Fibroblast of lung (primary cell): Measurements from ENCODE around the gene CLASP1. TPM values are rescaled to one million over a fixed set of nuclear protein-coding genes. Genes with fewer than 3 reads are reported as not detected.
A peak's percentile ranks its signal among the peaks of the same experiment; 100 is the strongest.

ENCODE experiments used
- DNase-seq, 2 donors: peaks; one replicate each; pipeline versions ENCODE4 v3.0.0 to v3.0.0-alpha.2; 2010; ENCODE audit warnings: low read depth in 2 of 2
- H2AFZ ChIP-seq: 2 replicates; pipeline ENCODE4 v1.5.1; 2012; ENCODE audit warnings: low read length, control low read depth, inconsistent platforms
- H3K27ac ChIP-seq: 2 replicates; pipeline ENCODE4 v1.5.1; 2011; ENCODE audit warnings: low read length, control low read depth; ENCODE audit not compliant: insufficient read depth
- H3K27me3 ChIP-seq: 2 replicates; pipeline ENCODE4 v1.5.1; 2011; ENCODE audit warnings: mild to moderate bottlenecking, low read length; ENCODE audit not compliant: control insufficient read depth, insufficient read depth
- H3K36me3 ChIP-seq: 2 replicates; pipeline ENCODE4 v1.5.1; 2011; ENCODE audit warnings: low read length; ENCODE audit not compliant: control insufficient read depth, insufficient read depth
- H3K4me1 ChIP-seq: 2 replicates; pipeline ENCODE4 v1.5.1; 2011; ENCODE audit warnings: low read length; ENCODE audit not compliant: control insufficient read depth, insufficient read depth; ENCODE audit errors: extremely low read depth
- H3K4me2 ChIP-seq: 2 replicates; pipeline ENCODE4 v1.5.1; 2011; ENCODE audit warnings: low read length, control low read depth; ENCODE audit not compliant: insufficient read depth; ENCODE audit errors: extremely low read depth
- H3K4me3 ChIP-seq, 4 experiments: fragments of 200-600 bp in 1 of 4; sonication (generic) in 1 of 4; replicated peaks in 1 of 4; 2 replicates each; pipeline ENCODE4 v1.5.1; 2011 to 2016; ENCODE audit warnings: low read length in 4 of 4, low read depth in 3 of 4, mild to moderate bottlenecking in 3 of 4, control low read depth in 2 of 4, inconsistent platforms in 1 of 4, mixed read lengths in 1 of 4; ENCODE audit not compliant: insufficient read depth in 1 of 4; ENCODE audit errors: control extremely low read depth in 1 of 4
- H3K79me2 ChIP-seq: 2 replicates; pipeline ENCODE4 v1.5.1; 2012; ENCODE audit warnings: mild to moderate bottlenecking, low read length, inconsistent platforms; ENCODE audit not compliant: control insufficient read depth, insufficient read depth
- H3K9ac ChIP-seq: 2 replicates; pipeline ENCODE4 v1.5.1; 2011; ENCODE audit warnings: mild to moderate bottlenecking, low read length, control low read depth; ENCODE audit not compliant: insufficient read depth
- H3K9me3 ChIP-seq: 2 replicates; pipeline ENCODE4 v1.5.1; 2012; ENCODE audit warnings: low read depth, low read length; ENCODE audit not compliant: control insufficient read depth, insufficient read depth
- H4K20me1 ChIP-seq: 2 replicates; pipeline ENCODE4 v1.5.1; 2011; ENCODE audit warnings: low read length; ENCODE audit not compliant: control insufficient read depth, insufficient read depth; ENCODE audit errors: extremely low read depth
- CTCF ChIP-seq, 2 donors: IDR thresholded peaks in 1 of 2; conservative IDR thresholded peaks in 1 of 2; 1 replicate in 1 of 2; 2 replicates in 1 of 2; pipeline ENCODE4 v1.5.1; 2011 to 2012; ENCODE audit warnings: low read length in 2 of 2, control low read depth in 1 of 2, inconsistent platforms in 1 of 2, low read depth in 1 of 2, mild to moderate bottlenecking in 1 of 2
- EZH2 ChIP-seq: IDR thresholded peaks from 2 replicates; pipeline ENCODE4 v1.5.1; 2012; ENCODE audit warnings: low read length, control low read depth, mild to moderate bottlenecking; ENCODE audit errors: missing control alignments
- polyA plus RNA-seq, 2 donors: library from polyadenylated mRNA; depleted of rRNA in 1 of 2; stranded (reverse) in 1 of 2; unstranded in 1 of 2; fragments of >200 nt; gene quantifications; 2 replicates each; pipeline ENCODE4 v1.2.1, GENCODE V29; 2011 to 2012; ENCODE audit warnings: missing spikeins in 1 of 2
- total RNA-seq: library from RNA; depleted of rRNA; stranded (reverse); fragments of >200 nt; gene quantifications from 2 replicates; pipeline ENCODE4 v1.2.1, GENCODE V29; 2014

The CLASP1 gene
- total and polyA plus RNA-seq, 2 donors (not counting 1 experiment from before 2014, with no cell fraction given), result 6.0 to 48.4 TPM

- H3K27ac ChIP-seq, result no peak overlapping the region
- no peak overlapping the region for H3K4me2 ChIP-seq
- no peak for TF ChIP-seq CTCF (conservative IDR thresholded peaks at IDR 0.05 in 1 of 2, IDR thresholded peaks at IDR 0.05 in 1 of 2; ENCODE audit: low read depth in 1 of 2, low read length in 2 of 2)
- TF ChIP-seq EZH2, result no peak
- H3K27me3 ChIP-seq, result no peaks in the 10 kb centered on the region
- no peak overlapping the region for H3K9ac ChIP-seq
- H3K4me3 ChIP-seq, result no peak overlapping the region
- H3K79me2 ChIP-seq, result no peaks in the 10 kb centered on the region
- no peaks in the 10 kb centered on the region for H3K36me3 ChIP-seq
- no peaks in the 10 kb centered on the region for H3K4me1 ChIP-seq
- H3K9me3 ChIP-seq, result no peaks in the 10 kb centered on the region
- no peak overlapping the region for H2AFZ ChIP-seq
- H4K20me1 ChIP-seq, result no peaks in the 10 kb centered on the region
- DNase-seq, result no peak
Measured at GRCh38 chr2:121666042-121666441, 16.8 kb upstream of the CLASP1 start.

GRCh38 chr2:121665504-121665903 is 16.2 kb upstream of the CLASP1 start:
- Histone ChIP-seq H3K79me2 (no peaks in the 10 kb centered on the region), H3K4me3 (no peak overlapping the region), H3K27me3 (no peaks in the 10 kb centered on the region), H2AFZ (no peak overlapping the region), H4K20me1 (no peaks in the 10 kb centered on the region), H3K9me3 (no peaks in the 10 kb centered on the region), H3K9ac (no peak overlapping the region), H3K27ac (no peak overlapping the region), H3K36me3 (no peaks in the 10 kb centered on the region), H3K4me1 (no peaks in the 10 kb centered on the region), H3K4me2 (no peak overlapping the region)
- TF ChIP-seq EZH2, result no peak
- TF ChIP-seq CTCF (conservative IDR thresholded peaks at IDR 0.05 in 1 of 2, IDR thresholded peaks at IDR 0.05 in 1 of 2; ENCODE audit: low read depth in 1 of 2, low read length in 2 of 2), result no peak
- DNase-seq, result peak in 1 of 2 donors; percentile 11

- Histone ChIP-seq H2AFZ (no peak overlapping the region), H3K9me3 (no peaks in the 10 kb centered on the region), H3K4me2 (no peak overlapping the region), H3K79me2 (no peaks in the 10 kb centered on the region), H3K4me1 (no peaks in the 10 kb centered on the region), H3K36me3 (no peaks in the 10 kb centered on the region), H3K27ac (no peak overlapping the region), H4K20me1 (no peaks in the 10 kb centered on the region), H3K27me3 (no peaks in the 10 kb centered on the region), H3K4me3 (no peak overlapping the region), H3K9ac (no peak overlapping the region)
- no peak for DNase-seq
- TF ChIP-seq CTCF (conservative IDR thresholded peaks at IDR 0.05 in 1 of 2, IDR thresholded peaks at IDR 0.05 in 1 of 2; ENCODE audit: low read depth in 1 of 2, low read length in 2 of 2) (no peak), EZH2 (no peak)
Measured at GRCh38 chr2:121664713-121665112, 15.5 kb upstream of the CLASP1 start.
